ENCODE data around the gene NUFIP1. TPM values are rescaled to one million over a fixed set of nuclear protein-coding genes. Genes with fewer than 3 reads are reported as not detected.
"Not testable (repeated sequence)": the region's sequence is repeated elsewhere in the genome, so short reads cannot be mapped to it uniquely, and the experiment has no call there.

The NUFIP1 gene
- total and polyA plus RNA-seq, 2 donors (not counting 1 experiment from before 2014, with no cell fraction given) = 3.5 to 5.3 TPM

DNA sequence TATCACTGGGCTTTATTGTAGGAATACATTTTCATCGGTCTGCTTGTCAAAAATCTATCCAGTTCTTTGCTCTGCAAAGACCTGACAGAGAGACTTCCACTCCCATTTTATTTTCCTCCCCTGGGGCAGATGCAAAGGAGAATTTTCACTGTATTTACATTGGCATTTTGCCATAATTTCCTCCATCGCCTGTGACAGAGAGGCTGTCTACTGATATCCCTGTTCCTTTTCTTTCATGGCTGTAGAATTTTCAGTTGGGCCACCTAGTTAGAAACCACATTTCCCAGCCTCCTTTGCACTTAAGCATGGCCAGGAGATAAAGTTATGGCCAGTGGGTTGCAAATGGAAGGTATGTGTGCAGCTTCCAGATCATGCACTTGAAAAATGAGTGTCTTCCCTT lies 89.3 kb downstream of the NUFIP1 start:
- no peak overlapping the region for H3K27ac ChIP-seq (ENCODE audit: insufficient read depth, low read length)
- H4K20me1 ChIP-seq (ENCODE audit: control insufficient read depth, extremely low read depth, insufficient read depth, low read length) = no peaks in the 10 kb centered on the region
- H3K79me2 ChIP-seq (ENCODE audit: control insufficient read depth, insufficient read depth, low read length) = no peaks in the 10 kb centered on the region
- no peaks in the 10 kb centered on the region for H3K9me3 ChIP-seq (ENCODE audit: control insufficient read depth, insufficient read depth, low read depth, low read length)
- peaks cover 15% of the 10 kb centered on the region for H3K4me1 ChIP-seq (ENCODE audit: control insufficient read depth, extremely low read depth, insufficient read depth, low read length)
- no peak for DNase-seq (ENCODE audit: low read depth in 2 of 2)
- H3K9ac ChIP-seq (ENCODE audit: insufficient read depth, low read length) = no peak overlapping the region
- TF ChIP-seq, protein P1, sequence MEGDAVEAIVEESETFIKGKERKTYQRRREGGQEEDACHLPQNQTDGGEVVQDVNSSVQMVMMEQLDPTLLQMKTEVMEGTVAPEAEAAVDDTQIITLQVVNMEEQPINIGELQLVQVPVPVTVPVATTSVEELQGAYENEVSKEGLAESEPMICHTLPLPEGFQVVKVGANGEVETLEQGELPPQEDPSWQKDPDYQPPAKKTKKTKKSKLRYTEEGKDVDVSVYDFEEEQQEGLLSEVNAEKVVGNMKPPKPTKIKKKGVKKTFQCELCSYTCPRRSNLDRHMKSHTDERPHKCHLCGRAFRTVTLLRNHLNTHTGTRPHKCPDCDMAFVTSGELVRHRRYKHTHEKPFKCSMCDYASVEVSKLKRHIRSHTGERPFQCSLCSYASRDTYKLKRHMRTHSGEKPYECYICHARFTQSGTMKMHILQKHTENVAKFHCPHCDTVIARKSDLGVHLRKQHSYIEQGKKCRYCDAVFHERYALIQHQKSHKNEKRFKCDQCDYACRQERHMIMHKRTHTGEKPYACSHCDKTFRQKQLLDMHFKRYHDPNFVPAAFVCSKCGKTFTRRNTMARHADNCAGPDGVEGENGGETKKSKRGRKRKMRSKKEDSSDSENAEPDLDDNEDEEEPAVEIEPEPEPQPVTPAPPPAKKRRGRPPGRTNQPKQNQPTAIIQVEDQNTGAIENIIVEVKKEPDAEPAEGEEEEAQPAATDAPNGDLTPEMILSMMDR (conservative IDR thresholded peaks at IDR 0.05 in 1 of 2, IDR thresholded peaks at IDR 0.05 in 1 of 2; ENCODE audit: low read depth in 1 of 2, low read length in 2 of 2) = no peak
- TF ChIP-seq EZH2 (IDR thresholded peaks at IDR 0.05; ENCODE audit: low read length, missing control alignments) = no peak
- peaks cover 2% of the 10 kb centered on the region for H3K27me3 ChIP-seq (ENCODE audit: control insufficient read depth, insufficient read depth, low read length)
- H3K4me2 ChIP-seq (ENCODE audit: extremely low read depth, insufficient read depth, low read length) = no peak overlapping the region
- H3K36me3 ChIP-seq (ENCODE audit: control insufficient read depth, insufficient read depth, low read length) = no peaks in the 10 kb centered on the region
- no peak overlapping the region for H3K4me3 ChIP-seq (replicated peaks in 1 of 4; ENCODE audit: control extremely low read depth in 1 of 4, insufficient read depth in 1 of 4, low read depth in 3 of 4, low read length in 4 of 4)
- H2AFZ ChIP-seq (ENCODE audit: low read length) = no peak overlapping the region

DNA sequence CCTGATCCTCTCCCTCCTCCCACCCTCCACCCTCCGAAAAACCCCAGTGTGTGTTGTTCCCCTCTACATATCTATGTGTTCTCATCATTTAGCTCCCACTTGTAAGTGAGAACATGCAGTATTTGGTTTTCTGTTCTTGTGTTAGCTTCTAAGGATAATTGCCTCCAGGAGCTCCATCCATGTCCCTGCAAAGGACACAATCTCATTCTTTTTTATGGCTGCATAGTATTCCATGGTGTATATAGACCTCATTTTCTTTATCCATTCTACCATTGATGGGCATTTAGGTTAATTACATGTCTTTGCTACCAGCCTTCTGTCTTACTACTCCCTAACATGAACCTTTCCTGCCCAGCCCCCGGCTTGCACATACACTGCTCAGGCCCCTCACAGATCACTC lies 91.0 kb downstream of the NUFIP1 start:
- not testable (repeated sequence) for H3K4me2 ChIP-seq (ENCODE audit: extremely low read depth, insufficient read depth, low read length)

GRCh38 chr13:44895953-44896335 lies 93.3 kb downstream of the NUFIP1 start:
- no peaks in the 10 kb centered on the region for H3K79me2 ChIP-seq (ENCODE audit: control insufficient read depth, insufficient read depth, low read length)
- H3K27ac ChIP-seq (ENCODE audit: insufficient read depth, low read length) = no peak overlapping the region
- H3K36me3 ChIP-seq (ENCODE audit: control insufficient read depth, insufficient read depth, low read length) = no peaks in the 10 kb centered on the region
- no peak overlapping the region for H3K4me2 ChIP-seq (ENCODE audit: extremely low read depth, insufficient read depth, low read length)
- H2AFZ ChIP-seq (ENCODE audit: low read length) = no peak overlapping the region
- TF ChIP-seq EZH2 (IDR thresholded peaks at IDR 0.05; ENCODE audit: low read length, missing control alignments) = no peak
- TF ChIP-seq, protein P1 (conservative IDR thresholded peaks at IDR 0.05 in 1 of 2, IDR thresholded peaks at IDR 0.05 in 1 of 2; ENCODE audit: low read depth in 1 of 2, low read length in 2 of 2) = no peak
- H3K27me3 ChIP-seq (ENCODE audit: control insufficient read depth, insufficient read depth, low read length) = no peaks in the 10 kb centered on the region
- no peaks in the 10 kb centered on the region for H3K9me3 ChIP-seq (ENCODE audit: control insufficient read depth, insufficient read depth, low read depth, low read length)
- H3K4me1 ChIP-seq (ENCODE audit: control insufficient read depth, extremely low read depth, insufficient read depth, low read length) = no peaks in the 10 kb centered on the region
- H3K9ac ChIP-seq (ENCODE audit: insufficient read depth, low read length) = no peak overlapping the region
- no peaks in the 10 kb centered on the region for H4K20me1 ChIP-seq (ENCODE audit: control insufficient read depth, extremely low read depth, insufficient read depth, low read length)
- DNase-seq (ENCODE audit: low read depth in 2 of 2) = no peak
- H3K4me3 ChIP-seq (replicated peaks in 1 of 4; ENCODE audit: control extremely low read depth in 1 of 4, insufficient read depth in 1 of 4, low read depth in 3 of 4, low read length in 4 of 4) = no peak overlapping the region

More for the DNA sequence above, 91.0 kb downstream of the NUFIP1 start:
- not testable (repeated sequence) for H3K9ac ChIP-seq (ENCODE audit: insufficient read depth, low read length); H3K4me1 ChIP-seq (ENCODE audit: control insufficient read depth, extremely low read depth, insufficient read depth, low read length); DNase-seq (ENCODE audit: low read depth in 2 of 2); H3K79me2 ChIP-seq (ENCODE audit: control insufficient read depth, insufficient read depth, low read length); H3K9me3 ChIP-seq (ENCODE audit: control insufficient read depth, insufficient read depth, low read depth, low read length); H3K36me3 ChIP-seq (ENCODE audit: control insufficient read depth, insufficient read depth, low read length); H4K20me1 ChIP-seq (ENCODE audit: control insufficient read depth, extremely low read depth, insufficient read depth, low read length); H2AFZ ChIP-seq (ENCODE audit: low read length); H3K27ac ChIP-seq (ENCODE audit: insufficient read depth, low read length); H3K27me3 ChIP-seq (ENCODE audit: control insufficient read depth, insufficient read depth, low read length); H3K4me3 ChIP-seq (replicated peaks in 1 of 4; ENCODE audit: control extremely low read depth in 1 of 4, insufficient read depth in 1 of 4, low read depth in 3 of 4, low read length in 4 of 4)

Data from fibroblast of lung (primary cell).